Activated T-cell treated with anti-CD3 and anti-CD28 coated beads for 24 hours (primary cell): ENCODE results near the gene MYOG.

Source experiments
- DNase-seq: peaks from one replicate; pipeline ENCODE4 v3.0.0-alpha.2; 2020; ENCODE audit warnings: low read depth

MYOG gene

DNA sequence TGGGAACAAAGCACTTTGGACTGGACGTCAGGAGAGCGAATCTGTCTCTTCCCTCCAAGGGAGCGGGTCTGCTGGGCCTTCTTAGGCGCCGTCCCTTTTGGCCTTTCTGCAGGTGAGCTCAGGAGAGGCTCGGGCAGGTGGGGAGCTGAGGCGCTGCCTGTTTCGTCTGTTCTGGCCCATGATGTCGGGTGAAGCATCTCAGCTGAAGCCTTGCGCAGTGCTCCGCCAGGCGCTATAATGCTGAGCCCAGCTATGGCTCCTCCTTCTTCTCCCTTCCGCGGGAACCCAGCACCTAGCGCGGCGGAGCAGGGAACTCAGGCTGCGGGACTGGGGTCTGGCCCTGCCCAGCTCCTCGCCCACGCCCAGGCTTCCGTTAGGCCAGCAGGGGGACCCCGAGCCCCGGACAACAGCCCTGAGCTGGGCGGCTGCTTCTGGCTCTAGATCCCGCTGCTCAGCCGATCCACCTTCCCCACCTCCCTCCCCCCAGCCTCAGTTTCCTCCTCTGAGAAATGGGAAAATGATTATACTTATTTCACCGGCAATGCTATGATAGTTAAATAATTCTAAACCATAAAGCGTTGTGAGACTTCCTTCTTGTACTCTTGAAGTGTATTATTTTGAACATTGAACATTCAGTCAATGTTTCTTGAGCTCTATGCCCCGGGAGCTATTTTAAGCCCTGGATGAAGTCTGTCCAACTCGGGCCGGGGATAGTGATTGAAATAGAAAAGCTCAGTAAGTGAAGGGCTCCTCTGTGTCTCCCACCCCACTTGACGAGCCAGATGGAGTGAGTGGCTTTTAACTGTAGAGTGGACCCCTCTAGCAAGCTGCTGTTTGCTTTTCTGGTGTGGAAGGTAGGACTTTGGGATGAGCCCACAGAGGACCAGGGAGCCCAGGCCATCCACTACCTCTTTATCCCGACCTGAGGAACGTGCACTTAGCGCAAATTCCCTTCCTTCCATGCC is 32.1 kb upstream of the MYOG start:
- no peak for DNase-seq

- DNase-seq, result no peak
Observed at GRCh38 chr1:203116091-203116820, 30.4 kb upstream of the MYOG start.

GRCh38 chr1:203114202-203114601 is 28.4 kb upstream of the MYOG start:
- DNase-seq, result no peak

GRCh38 chr1:203113308-203113707 is 27.5 kb upstream of the MYOG start:
- no peak for DNase-seq

DNA sequence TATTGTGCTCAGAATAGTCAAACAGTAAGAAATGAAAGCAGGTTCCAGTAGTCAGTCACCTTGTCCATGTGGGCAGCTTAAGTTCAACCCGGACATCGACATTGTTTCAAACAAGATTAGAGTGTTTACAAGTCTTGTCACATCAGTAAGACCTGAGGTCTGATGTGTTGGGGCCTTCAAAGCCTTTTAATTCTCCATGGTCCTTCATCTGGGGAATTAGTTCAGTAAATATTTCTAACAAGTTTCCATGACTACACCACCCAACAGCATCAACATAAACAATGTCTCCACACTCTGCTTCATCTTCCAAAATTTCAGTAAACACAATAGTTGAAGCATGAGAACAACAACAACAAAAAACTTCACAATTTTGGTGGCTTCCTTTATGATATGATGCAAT is 26.7 kb upstream of the MYOG start:
- no peak for DNase-seq

DNA sequence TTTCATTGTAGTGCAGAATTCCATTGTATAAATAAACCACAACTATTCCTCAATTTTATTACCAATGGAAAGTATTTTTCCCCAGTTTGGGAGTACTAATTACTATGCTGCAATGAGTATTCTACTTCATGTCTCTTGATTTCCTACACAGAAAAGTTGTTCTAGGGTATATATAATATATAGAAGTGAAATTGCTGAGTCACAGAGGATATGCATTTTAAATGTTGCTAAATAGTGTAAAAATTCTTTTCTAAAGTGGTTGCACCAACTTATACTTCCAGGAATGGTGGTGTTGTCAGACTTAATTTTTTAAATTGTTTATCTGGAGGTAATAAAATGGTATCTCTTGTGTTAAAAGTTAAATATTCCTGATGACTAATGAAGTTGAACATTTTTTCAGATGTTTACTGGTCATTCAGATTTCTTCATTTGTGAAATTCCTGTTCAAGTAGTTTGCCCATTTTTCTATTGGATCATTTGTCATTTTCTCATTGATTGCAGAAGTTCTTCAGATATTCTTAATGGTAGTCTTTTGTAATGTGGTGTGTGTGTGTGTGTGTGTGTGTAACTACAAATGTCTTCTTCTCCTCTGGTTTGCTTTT is 19.1 kb upstream of the MYOG start:
- no peak for DNase-seq

DNA sequence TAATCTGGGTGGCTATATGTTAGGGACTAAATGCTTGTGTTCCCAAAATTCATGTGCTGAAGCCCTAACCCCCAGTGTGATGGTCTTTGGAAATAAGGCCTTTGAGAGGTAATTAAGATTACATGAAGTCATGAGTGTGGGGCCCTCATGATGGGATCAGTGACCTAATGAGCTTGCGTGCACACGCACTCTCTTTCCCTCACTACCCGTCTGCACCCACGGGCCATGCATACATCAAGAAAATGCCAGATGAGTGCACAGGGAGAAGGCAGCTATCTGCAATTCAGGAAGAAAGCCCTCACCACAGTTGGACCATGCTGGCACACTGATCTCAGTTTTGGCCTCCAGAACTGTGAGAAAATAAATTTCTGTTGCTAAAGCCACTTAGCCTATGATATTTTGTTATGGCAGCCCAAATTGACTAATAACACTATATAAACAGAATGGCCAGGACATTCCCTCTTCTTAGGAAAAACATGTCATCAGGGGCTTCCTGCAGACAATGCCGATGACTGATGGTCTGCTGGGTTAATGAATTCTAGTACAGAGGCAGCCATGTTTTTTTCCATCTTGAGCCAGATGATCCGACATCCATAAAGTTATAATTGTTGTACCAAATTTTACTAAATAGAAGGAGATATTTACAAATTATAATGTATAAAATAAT is 18.1 kb upstream of the MYOG start:
- DNase-seq, result no peak

DNA sequence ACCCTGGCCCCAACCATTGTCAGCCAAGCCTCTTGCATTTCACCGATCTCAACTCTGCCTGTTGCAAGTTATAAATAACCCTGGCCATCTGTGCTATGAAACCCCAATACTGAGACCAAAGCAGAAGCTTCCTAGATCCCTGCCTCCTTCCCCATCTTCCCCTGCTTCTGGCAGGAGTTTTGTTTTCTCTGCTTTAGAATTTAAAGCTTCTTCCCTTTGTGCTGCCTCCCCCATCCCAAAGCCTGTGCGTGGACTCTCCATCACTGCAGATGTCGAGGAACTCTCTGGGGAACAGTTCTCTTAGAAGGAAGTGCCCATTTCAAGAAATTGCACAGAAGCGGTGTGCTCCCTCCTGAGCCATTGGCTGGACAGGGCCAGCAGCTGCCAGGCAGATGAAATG is 17.4 kb upstream of the MYOG start:
- no peak for DNase-seq

- DNase-seq, result no peak
Observed at GRCh38 chr1:203101813-203102634, 16.2 kb upstream of the MYOG start.

DNA sequence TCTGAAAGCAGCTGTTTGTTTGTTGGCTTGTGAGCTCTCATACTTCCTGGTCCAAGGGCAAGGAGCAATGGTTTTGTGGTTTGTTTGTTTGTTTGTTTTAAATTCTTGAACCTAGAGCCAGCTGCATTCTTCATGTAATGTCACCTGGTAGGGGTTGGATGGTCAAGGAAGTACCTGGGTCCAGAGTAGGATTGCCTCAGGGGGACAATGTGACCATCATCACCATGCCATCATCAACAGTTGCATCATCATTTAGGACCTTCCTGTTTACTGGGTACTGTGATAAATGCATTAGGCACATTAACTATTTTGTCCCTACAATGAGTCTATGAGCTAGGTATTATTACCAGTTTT is 14.7 kb upstream of the MYOG start:
- DNase-seq, result no peak

- no peak for DNase-seq
Observed at GRCh38 chr1:203099805-203100515, 14.1 kb upstream of the MYOG start.

- no peak for DNase-seq
Observed at GRCh38 chr1:203098914-203099520, 13.2 kb upstream of the MYOG start.

- DNase-seq, result no peak
Observed at GRCh38 chr1:203098445-203098844, 12.6 kb upstream of the MYOG start.

- DNase-seq, result no peak
Observed at GRCh38 chr1:203097001-203097400, 11.2 kb upstream of the MYOG start.

DNA sequence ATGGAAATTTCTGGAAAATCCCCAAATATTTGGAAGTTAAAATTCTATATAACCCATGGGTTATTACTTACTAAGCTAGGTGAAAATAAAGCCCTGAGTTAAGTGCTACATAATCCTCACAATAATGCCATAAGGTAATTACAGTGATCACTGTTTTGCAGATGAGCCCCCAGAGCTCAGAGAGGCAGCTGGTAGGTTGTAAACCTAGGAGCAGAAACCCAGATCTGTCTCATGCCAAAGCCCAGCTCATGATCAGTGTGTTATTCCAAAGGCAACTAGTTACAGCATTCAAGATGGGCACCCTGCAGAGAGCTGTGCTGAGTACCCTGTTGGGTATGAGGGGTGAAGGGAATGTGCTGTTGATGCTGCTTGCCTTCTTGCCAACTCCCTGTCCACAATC is 10.8 kb upstream of the MYOG start:
- DNase-seq, result no peak

GRCh38 chr1:203095061-203095690 is 9.4 kb upstream of the MYOG start:
- DNase-seq, result no peak

GRCh38 chr1:203093754-203094410 is 8.1 kb upstream of the MYOG start:
- no peak for DNase-seq

GRCh38 chr1:203091761-203092330 is 6.0 kb upstream of the MYOG start:
- DNase-seq, result no peak

DNA sequence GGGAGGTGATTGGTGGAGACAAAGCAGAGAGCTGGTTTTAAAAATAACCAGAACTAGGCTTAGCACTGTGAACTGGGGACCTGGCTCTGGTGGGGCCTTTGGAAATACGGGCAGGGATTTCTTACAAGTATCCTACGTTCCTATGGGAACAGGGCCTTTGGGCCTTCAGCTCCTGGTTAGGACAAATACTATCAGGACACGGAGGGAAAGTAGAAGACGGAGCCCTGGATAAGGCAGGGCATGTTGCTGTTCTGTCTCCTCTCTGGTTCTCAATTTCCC is 5.3 kb upstream of the MYOG start:
- DNase-seq, result no peak
